Retina (tissue), 1 donor: Measurements from ENCODE around the gene SLC47A2.
"Not testable (repeated sequence)": the region's sequence is repeated elsewhere in the genome, so short reads cannot be mapped to it uniquely, and the experiment has no call there.

ENCODE experiments used
- DNase-seq: peaks from one replicate; pipeline ENCODE4 v3.0.0-alpha.2; 2016

The SLC47A2 gene

GRCh38 chr17:19706791-19707727, 9.3 kb downstream of the SLC47A2 start:
- DNase-seq = peak; percentile 35

GRCh38 chr17:19705771-19706770, 10.3 kb downstream of the SLC47A2 start:
- DNase-seq = peak; percentile 54

- no peak for DNase-seq
Measured at GRCh38 chr17:19705201-19705600, 11.2 kb downstream of the SLC47A2 start.

GRCh38 chr17:19703828-19704613, 12.4 kb downstream of the SLC47A2 start:
- no peak for DNase-seq

GRCh38 chr17:19703106-19703827, 13.1 kb downstream of the SLC47A2 start:
- DNase-seq = peak; percentile 74

- no peak for DNase-seq
Measured at GRCh38 chr17:19702217-19702641, 14.2 kb downstream of the SLC47A2 start.

- no peak for DNase-seq
Measured at GRCh38 chr17:19686400-19687090, 29.8 kb downstream of the SLC47A2 start.

- DNase-seq = not testable (repeated sequence)
Measured at GRCh38 chr17:19684909-19685580, 31.3 kb downstream of the SLC47A2 start.

- no peak for DNase-seq
Measured at GRCh38 chr17:19683117-19683516, 33.3 kb downstream of the SLC47A2 start.

GRCh38 chr17:19678581-19679453, 37.6 kb downstream of the SLC47A2 start:
- DNase-seq = no peak

GRCh38 chr17:19677736-19678379, 38.5 kb downstream of the SLC47A2 start:
- no peak for DNase-seq

GRCh38 chr17:19676896-19677295, 39.5 kb downstream of the SLC47A2 start:
- no peak for DNase-seq

- DNase-seq = no peak
Measured at GRCh38 chr17:19673623-19674022, 42.8 kb downstream of the SLC47A2 start.

GRCh38 chr17:19672009-19672750, 44.2 kb downstream of the SLC47A2 start:
- DNase-seq = no peak

- DNase-seq = no peak
Measured at GRCh38 chr17:19671433-19671832, 45.0 kb downstream of the SLC47A2 start.

GRCh38 chr17:19670908-19671307, 45.5 kb downstream of the SLC47A2 start:
- DNase-seq = no peak

GRCh38 chr17:19669680-19670079, 46.7 kb downstream of the SLC47A2 start:
- DNase-seq = not testable (repeated sequence)

- DNase-seq = no peak
Measured at GRCh38 chr17:19664821-19665181, 51.6 kb downstream of the SLC47A2 start.
